ENCODE measurements around the gene TMEM256.

Gene TMEM256

DNA sequence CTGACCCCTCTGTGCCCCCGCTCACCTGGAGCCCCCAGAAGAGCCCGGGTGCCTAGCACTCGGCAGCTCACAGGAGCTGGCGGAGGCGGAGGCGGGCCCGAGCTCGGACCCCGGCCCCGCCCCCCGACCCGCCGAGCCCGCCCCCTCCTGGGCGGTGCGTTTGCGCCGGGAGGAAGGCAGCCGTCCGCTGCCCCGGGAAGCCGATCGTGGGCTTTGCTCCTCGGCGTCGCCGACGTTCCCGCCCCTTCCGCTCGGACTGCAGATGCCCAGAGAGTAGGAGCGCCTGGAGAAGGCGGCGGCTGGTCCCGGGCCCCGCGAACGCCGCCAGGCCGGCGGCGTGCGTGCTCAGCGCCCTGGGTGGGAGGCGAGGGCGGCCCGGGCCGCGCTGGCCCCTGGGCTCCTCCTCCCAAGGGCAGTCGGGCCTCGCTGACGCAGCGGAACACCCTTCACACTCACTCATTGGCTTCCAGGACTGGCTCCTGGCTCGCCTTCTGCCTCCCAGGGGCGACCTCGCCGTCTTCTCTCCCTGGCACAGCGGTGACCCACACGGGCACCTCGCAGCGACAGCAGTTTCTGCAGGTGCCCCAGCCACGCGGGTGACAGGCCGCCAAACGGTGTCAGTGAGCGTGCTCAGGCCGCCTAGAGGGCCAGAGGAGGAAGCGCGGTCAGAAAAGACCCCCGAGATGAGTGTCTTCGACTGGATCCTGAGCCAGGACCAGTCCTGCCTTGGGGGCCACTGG lies 9.3 kb downstream of the TMEM256 start, which contains the start of gene PLSCR3:
Gene PLSCR3 (minus strand): TSS at position 74 of the 740 bp plus-strand sequence. CDS start 415 bp downstream, outside the sequence.
- peak within 1 kb of the TSS; percentile 82 for H3K4me3 ChIP-seq (ENCODE audit: control insufficient read depth, low read depth, low read length)
- peak; percentile 80 for DNase-seq (ENCODE audit: low read depth)
- TF ChIP-seq, protein P1, sequence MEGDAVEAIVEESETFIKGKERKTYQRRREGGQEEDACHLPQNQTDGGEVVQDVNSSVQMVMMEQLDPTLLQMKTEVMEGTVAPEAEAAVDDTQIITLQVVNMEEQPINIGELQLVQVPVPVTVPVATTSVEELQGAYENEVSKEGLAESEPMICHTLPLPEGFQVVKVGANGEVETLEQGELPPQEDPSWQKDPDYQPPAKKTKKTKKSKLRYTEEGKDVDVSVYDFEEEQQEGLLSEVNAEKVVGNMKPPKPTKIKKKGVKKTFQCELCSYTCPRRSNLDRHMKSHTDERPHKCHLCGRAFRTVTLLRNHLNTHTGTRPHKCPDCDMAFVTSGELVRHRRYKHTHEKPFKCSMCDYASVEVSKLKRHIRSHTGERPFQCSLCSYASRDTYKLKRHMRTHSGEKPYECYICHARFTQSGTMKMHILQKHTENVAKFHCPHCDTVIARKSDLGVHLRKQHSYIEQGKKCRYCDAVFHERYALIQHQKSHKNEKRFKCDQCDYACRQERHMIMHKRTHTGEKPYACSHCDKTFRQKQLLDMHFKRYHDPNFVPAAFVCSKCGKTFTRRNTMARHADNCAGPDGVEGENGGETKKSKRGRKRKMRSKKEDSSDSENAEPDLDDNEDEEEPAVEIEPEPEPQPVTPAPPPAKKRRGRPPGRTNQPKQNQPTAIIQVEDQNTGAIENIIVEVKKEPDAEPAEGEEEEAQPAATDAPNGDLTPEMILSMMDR (conservative IDR thresholded peaks at IDR 0.05; ENCODE audit: control insufficient read depth, insufficient read depth, low read depth, low read length), result peak; percentile 32

DNA sequence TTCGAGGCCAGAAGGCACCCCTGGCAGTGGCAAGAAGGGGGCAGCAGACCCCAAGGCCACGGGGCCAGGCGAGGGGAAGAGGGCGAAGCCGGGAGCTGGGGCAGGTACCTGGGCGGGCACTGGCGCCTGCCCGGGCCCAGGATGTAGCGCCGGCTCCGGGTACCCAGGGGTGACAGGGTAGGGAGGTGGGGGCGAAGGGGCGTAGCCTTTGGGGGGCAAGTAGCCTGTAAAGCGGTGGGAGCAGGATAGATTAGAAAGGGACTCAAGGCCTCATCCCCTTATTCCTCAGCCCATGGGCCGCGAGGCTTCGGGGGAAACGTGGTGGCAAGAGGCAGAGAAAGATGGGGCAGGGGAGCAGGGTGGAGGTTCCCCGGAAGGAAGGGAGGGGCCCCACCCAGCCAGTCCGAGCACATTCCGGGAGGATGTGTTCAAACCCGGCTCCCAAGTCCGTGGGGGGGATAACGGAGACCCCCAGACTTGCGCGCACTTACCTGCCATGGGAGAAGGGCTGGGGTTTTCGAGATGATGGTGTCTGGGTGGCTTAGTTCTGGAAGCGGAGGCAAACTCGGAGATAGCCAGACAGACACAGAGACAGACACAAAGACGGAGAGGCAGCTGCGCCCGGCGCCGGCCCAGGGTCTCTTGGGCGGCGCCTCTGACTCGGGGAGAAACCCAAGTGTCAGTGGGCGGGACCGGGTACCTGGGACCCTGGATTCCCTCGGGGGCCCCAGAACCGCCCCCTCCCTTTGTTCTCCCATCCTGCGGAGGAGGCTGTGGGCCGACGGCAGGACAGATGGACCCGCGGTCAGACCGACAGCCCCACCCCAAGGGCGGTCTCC lies 10.1 kb downstream of the TMEM256 start:
- TF ChIP-seq, protein P1 (conservative IDR thresholded peaks at IDR 0.05; ENCODE audit: control insufficient read depth, insufficient read depth, low read depth, low read length), result no peak
- no peak for DNase-seq (ENCODE audit: low read depth)
- peak overlapping the region; percentile 82 for H3K4me3 ChIP-seq (ENCODE audit: control insufficient read depth, low read depth, low read length)

DNA sequence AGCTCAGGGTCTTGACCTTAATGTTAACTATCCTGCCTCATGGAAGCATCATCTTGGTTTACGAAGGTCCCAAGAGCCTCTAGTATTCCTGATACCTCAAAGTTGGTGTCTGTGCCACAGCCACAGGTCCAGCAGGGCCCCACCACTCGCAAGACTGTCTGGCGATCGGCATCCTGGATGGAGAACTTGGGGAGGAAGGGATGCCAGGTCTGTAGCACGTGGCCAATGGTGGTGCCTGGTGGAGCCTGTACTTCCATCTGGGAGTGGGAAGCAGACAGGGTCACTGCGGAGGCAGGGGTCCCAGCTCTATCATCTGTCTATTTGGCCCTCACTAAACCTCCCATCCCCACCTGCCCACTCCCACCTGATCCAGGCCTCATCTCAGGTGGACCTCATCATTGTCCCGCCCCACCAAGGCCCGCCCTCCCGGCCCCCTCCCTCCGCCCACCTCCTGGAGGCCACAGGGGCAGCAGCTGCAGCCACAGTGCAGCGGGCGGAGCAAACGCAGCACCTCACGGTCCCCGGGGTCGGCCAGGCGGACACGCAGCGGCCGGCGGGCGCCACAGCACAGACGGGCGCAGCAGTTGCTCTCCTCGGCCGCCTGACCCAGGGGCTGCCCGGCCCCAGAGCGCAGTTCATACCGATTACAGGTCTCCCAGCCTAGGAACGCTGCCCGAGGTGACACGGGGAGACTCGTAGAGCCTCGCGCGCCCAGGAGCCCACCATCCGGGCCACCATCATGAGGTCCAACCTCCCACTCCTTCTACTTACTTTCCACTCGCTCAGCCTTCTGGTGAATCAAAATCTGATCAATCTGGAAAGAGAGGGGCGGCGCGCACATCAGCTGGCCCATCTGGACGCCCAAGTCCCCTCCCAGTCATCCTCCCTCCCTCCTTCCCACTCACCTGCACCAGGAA lies 10.9 kb downstream of the TMEM256 start:
- no peak for DNase-seq (ENCODE audit: low read depth)
- peak overlapping the region; percentile 82 for H3K4me3 ChIP-seq (ENCODE audit: control insufficient read depth, low read depth, low read length)
- TF ChIP-seq, protein P1 (conservative IDR thresholded peaks at IDR 0.05; ENCODE audit: control insufficient read depth, insufficient read depth, low read depth, low read length), result no peak

DNA sequence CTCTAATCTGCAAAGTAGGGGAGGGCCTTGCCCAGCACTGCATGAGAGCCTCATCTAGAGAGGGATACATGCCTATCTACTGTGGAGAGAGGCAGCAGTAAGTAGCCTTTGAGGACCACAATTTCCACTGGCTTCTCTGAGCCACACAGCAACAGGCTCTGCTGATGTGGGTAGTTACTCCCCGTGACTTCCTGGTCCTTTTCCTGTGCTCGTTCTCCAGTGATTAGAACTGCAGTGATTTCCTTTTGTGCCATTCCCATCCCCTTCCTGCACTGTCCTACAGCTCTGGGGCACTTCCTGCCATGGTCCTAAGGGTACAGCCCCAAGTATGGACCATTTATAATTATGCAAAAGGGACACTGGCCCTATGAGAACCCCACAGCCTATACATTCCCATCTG lies 12.6 kb downstream of the TMEM256 start:
- TF ChIP-seq, protein P1 (conservative IDR thresholded peaks at IDR 0.05; ENCODE audit: control insufficient read depth, insufficient read depth, low read depth, low read length), result no peak
- DNase-seq (ENCODE audit: low read depth), result no peak
- H3K4me3 ChIP-seq (ENCODE audit: control insufficient read depth, low read depth, low read length), result no peak overlapping the region

DNA sequence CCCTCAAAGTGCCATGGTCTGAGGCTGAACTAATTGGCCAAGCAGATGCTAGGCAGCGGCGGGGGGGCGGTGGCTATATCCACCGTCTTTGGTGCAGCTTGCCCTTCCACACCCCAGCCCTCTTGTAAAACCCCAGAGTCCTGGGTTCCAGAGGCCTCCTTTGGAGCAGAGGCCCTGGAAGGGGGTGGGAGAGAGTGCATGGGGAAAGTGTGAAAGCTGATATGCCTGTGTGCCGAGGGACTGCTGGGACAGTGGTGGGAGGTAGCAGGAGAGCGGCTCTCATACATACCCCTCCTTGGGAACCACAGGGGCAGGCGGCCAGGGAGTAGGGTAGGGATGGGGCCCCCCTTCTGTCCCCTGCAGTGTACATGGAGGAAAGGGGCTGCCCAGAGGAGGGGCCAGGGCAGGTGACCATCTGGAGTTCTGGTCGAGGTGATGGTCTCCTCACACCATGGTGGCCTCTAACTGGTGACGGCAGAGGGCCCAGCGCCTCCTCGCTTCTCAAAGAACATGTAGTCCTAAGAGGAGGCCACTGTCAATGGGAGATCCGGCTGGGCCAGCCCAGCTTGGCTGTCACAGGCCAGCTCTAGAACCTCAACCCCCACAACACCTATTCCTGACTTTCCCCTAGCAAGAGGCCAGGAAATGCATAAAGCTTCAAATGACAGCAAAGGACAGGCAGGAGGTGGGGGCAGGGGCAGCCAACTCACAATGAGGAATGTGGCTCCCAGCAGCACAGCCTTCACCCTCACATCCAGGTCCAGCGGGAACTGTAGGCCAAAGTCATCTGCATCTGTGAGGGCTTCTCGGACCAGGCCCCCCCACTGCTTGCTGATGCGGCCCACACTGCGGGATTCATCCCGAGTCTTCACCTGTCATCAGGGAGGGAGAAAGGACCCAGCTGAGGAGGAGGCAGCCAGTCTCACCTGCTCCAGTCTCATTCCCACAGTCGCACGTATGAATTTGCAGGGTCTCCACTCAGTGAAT lies 13.7 kb downstream of the TMEM256 start:
- DNase-seq (ENCODE audit: low read depth), result no peak
- TF ChIP-seq, protein P1 (conservative IDR thresholded peaks at IDR 0.05; ENCODE audit: control insufficient read depth, insufficient read depth, low read depth, low read length), result no peak
- H3K4me3 ChIP-seq (ENCODE audit: control insufficient read depth, low read depth, low read length), result no peak overlapping the region

Measured in fibroblast of mammary gland (primary cell).